ENCODE results near the gene CAMTA2. TPM values are rescaled to one million over a fixed set of nuclear protein-coding genes. Genes with fewer than 3 reads are reported as not detected.

Gene CAMTA2
- total RNA-seq, 8 experiments from 2014 or later, result 6.2 to 36.9 (median 10.6) TPM

DNA sequence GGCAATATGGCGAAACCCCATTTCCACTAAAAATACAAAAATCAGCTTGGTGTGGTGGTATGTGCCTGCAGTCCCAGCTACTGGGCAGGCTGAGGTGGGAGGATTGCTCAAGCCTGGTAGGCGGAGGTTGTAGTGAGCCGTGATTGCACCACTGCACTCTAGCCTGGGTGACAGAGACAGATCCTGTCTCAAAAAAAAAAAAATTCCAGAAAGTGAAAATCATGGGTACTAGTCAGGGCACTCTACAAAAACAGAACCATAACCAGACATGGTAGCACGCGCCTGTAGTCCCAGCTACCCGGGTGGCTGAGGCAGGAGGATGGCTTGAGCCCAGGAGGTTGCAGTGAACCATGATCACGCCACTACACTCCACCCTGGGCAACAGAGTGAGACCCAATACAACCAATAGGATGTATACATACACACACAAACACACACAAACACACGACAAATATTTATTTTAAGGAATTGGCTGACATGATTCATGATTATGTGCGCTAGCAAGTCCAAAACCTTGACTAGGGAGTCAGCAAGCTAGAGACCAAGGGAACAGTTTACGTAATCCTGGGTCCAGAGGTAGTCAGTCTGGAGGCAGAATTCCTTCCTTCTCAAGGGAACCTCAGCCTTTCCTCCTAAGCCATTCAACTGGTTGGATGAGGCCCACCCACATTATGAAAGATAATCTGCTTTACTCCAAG, 67.0 kb downstream of the CAMTA2 start:
- in situ Hi-C loops (cut with MboI; ENCODE audit: low pct_unique_long_range_greater_than_20kb in 2 of 9, low sequenced_read_pairs in 9 of 9, unreplicated experiment in 9 of 9), result loop anchor here in 2 of 9 experiments (25.0 kb wide), 1 partner anchor 142 kb away; no protein-coding TSS in a partner anchor
- ATAC-seq (replicated peaks in 6 of 8), result peak in 2 of 8 experiments; percentile 31 to 48
- 60 to 100% (median 81%) methylated on average over 1 to 8 of the region's 10 CpGs for WGBS, 10 experiments
- no peak overlapping the region for H3K27ac ChIP-seq
- no peaks in the 10 kb centered on the region for H3K4me1 ChIP-seq (replicated peaks in 1 of 2)
- H3K4me3 ChIP-seq, result no peak overlapping the region

DNA sequence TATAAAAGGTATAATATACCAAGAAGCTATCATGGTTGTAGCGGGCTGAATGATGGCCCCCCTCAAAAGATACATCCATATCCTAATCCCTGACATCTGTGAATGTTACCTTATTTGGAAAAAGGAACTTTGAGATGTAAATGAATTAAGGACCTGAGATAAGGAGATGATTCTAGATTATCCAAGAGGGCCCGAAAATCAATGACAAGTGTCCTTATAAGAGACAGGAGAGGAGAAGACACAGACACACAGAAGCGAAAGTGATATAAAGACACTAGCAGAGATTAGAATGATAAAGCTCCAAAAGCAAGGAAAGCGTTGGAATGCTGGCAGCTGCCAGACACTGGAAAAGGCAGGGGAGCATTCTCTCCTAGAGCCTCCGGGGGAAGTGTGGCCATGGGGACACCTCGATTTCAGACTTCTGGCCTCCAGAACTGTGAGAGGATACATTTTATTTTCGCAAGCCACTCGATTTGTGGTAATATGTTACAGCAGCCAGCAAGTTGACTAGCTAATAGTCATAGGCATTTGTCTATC, 67.9 kb downstream of the CAMTA2 start:
- in situ Hi-C loops (cut with MboI; ENCODE audit: low pct_unique_long_range_greater_than_20kb in 2 of 9, low sequenced_read_pairs in 9 of 9, unreplicated experiment in 9 of 9), result loop anchor here in 2 of 9 experiments (25.0 kb wide), 1 partner anchor 143 kb away; no protein-coding TSS in a partner anchor
- Histone ChIP-seq H3K27ac (no peak overlapping the region), H3K4me3 (no peak overlapping the region), H3K4me1 (replicated peaks in 1 of 2) (no peaks in the 10 kb centered on the region)
- WGBS, 10 experiments, result 41 to 86% (median 71%) methylated on average over 3 to 7 of the region's 8 CpGs
- ATAC-seq (replicated peaks in 6 of 8), result no peak

Other genes starting within 250 kb of the CAMTA2 start
- gene ZMYND15, start 247.8 kb downstream of the CAMTA2 start, total RNA-seq, result 1 to 10 TPM in 1 of 8 experiments, under 1 TPM in 6, not detected in 1; 0.14 to 1.1 (median 0.51) TPM
- 10 to 100 TPM in 2 of 8 experiments, 1 to 10 TPM in 3, under 1 TPM in 3; 0.46 to 10.8 (median 3.8) TPM for gene CXCL16, start 247.7 kb downstream of the CAMTA2 start, total RNA-seq
- not detected for gene TM4SF5, start 215.8 kb downstream of the CAMTA2 start, total RNA-seq
- 1 to 10 TPM in 4 of 8 experiments, under 1 TPM in 2, not detected in 2; 0.27 to 4.3 (median 1.5) TPM for gene VMO1, start 201.3 kb downstream of the CAMTA2 start, total RNA-seq
- gene GLTPD2, start 198.7 kb downstream of the CAMTA2 start, total RNA-seq, result under 1 TPM in 3 of 8 experiments, not detected in 5; 0.27 to 0.71 (median 0.65) TPM
- gene PSMB6, start 191.5 kb downstream of the CAMTA2 start, total RNA-seq, result 100 to 1,000 TPM; 112 to 215 (median 160) TPM
- 10 to 100 TPM in 4 of 8 experiments, 1 to 10 TPM in 4; 4.3 to 28.6 (median 11.4) TPM for gene PLD2, start 180.5 kb downstream of the CAMTA2 start, total RNA-seq
- gene MINK1, start 154.3 kb downstream of the CAMTA2 start, total RNA-seq, result 10 to 100 TPM; 15.1 to 44.9 (median 22.2) TPM
- 10 to 100 TPM in 2 of 8 experiments, 1 to 10 TPM in 5, under 1 TPM in 1; 0.36 to 21.3 (median 3.4) TPM for gene C17orf107, start 88.1 kb downstream of the CAMTA2 start, total RNA-seq
- gene CHRNE, start 84.6 kb downstream of the CAMTA2 start, total RNA-seq, result 1 to 10 TPM in 3 of 8 experiments, under 1 TPM in 5; 0.21 to 2.3 (median 0.57) TPM
- gene GP1BA, start 55.4 kb downstream of the CAMTA2 start, total RNA-seq, result 1 to 10 TPM in 4 of 8 experiments, under 1 TPM in 4; 0.58 to 3.5 (median 0.94) TPM
- 100 to 1,000 TPM in 1 of 8 experiments, 10 to 100 TPM in 7; 36.1 to 100 (median 51.0) TPM for gene SLC25A11, start 47.6 kb downstream of the CAMTA2 start, total RNA-seq
- gene RNF167, start 47.4 kb downstream of the CAMTA2 start, total RNA-seq, result 100 to 1,000 TPM in 3 of 8 experiments, 10 to 100 TPM in 5; 74.1 to 109 (median 89.5) TPM
- 100 to 1,000 TPM; 143 to 541 (median 257) TPM for gene PFN1, start 39.1 kb downstream of the CAMTA2 start, total RNA-seq
- 10 to 100 TPM in 6 of 8 experiments, 1 to 10 TPM in 2; 5.4 to 36.5 (median 14.9) TPM for gene ENO3, start 36.6 kb downstream of the CAMTA2 start, total RNA-seq
- 100 to 1,000 TPM in 1 of 8 experiments, 10 to 100 TPM in 7; 62.9 to 128 (median 87.9) TPM for gene SPAG7, start 19.9 kb downstream of the CAMTA2 start, total RNA-seq
- 1 to 10 TPM in 3 of 8 experiments, under 1 TPM in 5; 0.54 to 2.4 (median 0.78) TPM for gene INCA1, start 9.8 kb upstream of the CAMTA2 start, total RNA-seq
- 10 to 100 TPM in 4 of 8 experiments, 1 to 10 TPM in 4; 3.9 to 76.4 (median 16.4) TPM for gene KIF1C, start 10.3 kb upstream of the CAMTA2 start, total RNA-seq
- gene SLC52A1, start 47.8 kb upstream of the CAMTA2 start, total RNA-seq, result 1 to 10 TPM in 1 of 8 experiments, under 1 TPM in 7; 0.05 to 1.6 (median 0.38) TPM
- 1 to 10 TPM in 5 of 8 experiments, under 1 TPM in 3; 0.22 to 8.5 (median 1.6) TPM for gene ZFP3, start 90.8 kb upstream of the CAMTA2 start, total RNA-seq
- 10 to 100 TPM in 7 of 8 experiments, 1 to 10 TPM in 1; 6.0 to 22.3 (median 16.1) TPM for gene ZNF232, start 124.2 kb upstream of the CAMTA2 start, total RNA-seq
- gene USP6, start 128.4 kb upstream of the CAMTA2 start, total RNA-seq, result under 1 TPM; 0.17 to 1.00 (median 0.47) TPM
- 10 to 100 TPM in 7 of 8 experiments, 1 to 10 TPM in 1; 9.5 to 18.9 (median 14.0) TPM for gene ZNF594, start 204.2 kb upstream of the CAMTA2 start, total RNA-seq
- gene SCIMP, start 247.2 kb upstream of the CAMTA2 start, total RNA-seq, result 1 to 10 TPM in 1 of 8 experiments, under 1 TPM in 6, not detected in 1; 0.21 to 1.2 (median 0.43) TPM